Thoracic aorta (tissue), 2 donors: ENCODE results near the gene SDSL. TPM values are rescaled to one million over a fixed set of nuclear protein-coding genes. Genes with fewer than 3 reads are reported as not detected.
A peak's percentile ranks its signal among the peaks of the same experiment; 100 is the strongest.

Experiments
- ATAC-seq: fragments of 150-250 bp; one replicate; pipeline ENCODE4 v1.8.0; 2017; ENCODE audit warnings: low read depth; ENCODE audit not compliant: insufficient number of reproducible peaks, low FRiP score
- DNase-seq: peaks from one replicate; pipeline ENCODE4 v3.0.0-alpha.2; 2020; ENCODE audit warnings: low spot score
- H3K27ac ChIP-seq, 2 donors: fragments of 200-600 bp; sonication (generic); 1 replicate in 1 of 2; 2 replicates in 1 of 2; pipeline ENCODE4 v1.5.1; 2016; ENCODE audit warnings: mild to moderate bottlenecking in 2 of 2, moderate library complexity in 2 of 2
- H3K27me3 ChIP-seq: fragments of 200-600 bp; sonication (generic); replicated peaks from 2 replicates; pipeline ENCODE4 v1.6.0; 2016; ENCODE audit warnings: mild to moderate bottlenecking; ENCODE audit not compliant: insufficient read depth
- H3K36me3 ChIP-seq: fragments of 200-600 bp; sonication (generic); one replicate; pipeline ENCODE4 v1.5.1; 2016
- H3K4me1 ChIP-seq, 2 donors: fragments of 200-600 bp; sonication (generic); 1 replicate in 1 of 2; 2 replicates in 1 of 2; pipeline versions ENCODE4 v1.5.1 to v1.6.0; 2016; ENCODE audit warnings: low read depth in 2 of 2, mild to moderate bottlenecking in 1 of 2; ENCODE audit not compliant: control insufficient read depth in 1 of 2
- H3K4me3 ChIP-seq: fragments of 200-600 bp; sonication (generic); 2 replicates; pipeline ENCODE4 v1.5.1; 2016; ENCODE audit warnings: mild to moderate bottlenecking
- H3K9me3 ChIP-seq: fragments of 200-600 bp; sonication (generic); 2 replicates; pipeline ENCODE4 v1.5.1; 2016
- CTCF ChIP-seq: fragments of 200-600 bp; sonication (generic); IDR thresholded peaks from one replicate; pipeline ENCODE4 v1.5.1; 2019; ENCODE audit warnings: antibody characterized with exemption
- total RNA-seq, 2 donors: library from RNA; depleted of rRNA; stranded (reverse); fragments of >200 nt; gene quantifications; one replicate each; pipeline versions ENCODE4 v1.1.0 to v1.2.3, GENCODE V29; 2016

Gene SDSL
- total RNA-seq, 2 donors from 2014 or later, result 3.5 to 9.0 TPM

DNA sequence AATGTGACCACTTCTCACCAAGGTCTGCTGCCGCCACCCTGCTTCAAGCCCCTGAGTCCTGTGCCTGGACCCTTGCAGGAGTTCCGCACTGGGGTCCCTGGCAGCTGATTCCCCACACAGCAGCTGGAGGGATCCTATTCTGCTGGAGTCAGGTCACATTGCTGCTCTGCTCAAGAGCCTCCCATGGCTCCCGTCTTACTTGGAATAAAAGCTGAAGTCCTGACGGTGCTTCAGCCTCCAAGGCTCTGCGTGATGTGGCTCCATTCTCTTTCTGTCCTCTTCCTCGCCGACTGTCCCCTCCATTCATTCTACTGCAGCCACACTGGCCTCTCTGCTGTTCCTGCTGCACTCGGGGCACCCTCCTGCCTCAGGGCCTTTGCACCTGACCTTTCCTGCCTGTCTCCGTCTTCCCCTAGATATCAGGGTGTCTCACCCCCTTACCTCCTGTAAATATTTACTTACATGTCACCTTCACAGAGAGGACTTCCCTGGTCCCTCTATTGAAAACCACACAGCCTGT, 7.6 kb upstream of the SDSL start:
- no peaks in the 10 kb centered on the region for H3K4me1 ChIP-seq
- H3K9me3 ChIP-seq, result no peaks in the 10 kb centered on the region
- H3K27me3 ChIP-seq, result no peaks in the 10 kb centered on the region
- no peaks in the 10 kb centered on the region for H3K36me3 ChIP-seq
- H3K4me3 ChIP-seq, result no peak overlapping the region
- no peak for TF ChIP-seq CTCF
- no peak overlapping the region for H3K27ac ChIP-seq
- ATAC-seq (no peak), DNase-seq (no peak)

GRCh38 chr12:113416091-113416754, 6.0 kb upstream of the SDSL start:
- H3K4me1 ChIP-seq, result no peaks in the 10 kb centered on the region
- H3K4me3 ChIP-seq, result no peak overlapping the region
- no peaks in the 10 kb centered on the region for H3K9me3 ChIP-seq
- ATAC-seq (peak; percentile 14), DNase-seq (no peak)
- no peak overlapping the region for H3K27ac ChIP-seq
- TF ChIP-seq CTCF, result no peak
- H3K36me3 ChIP-seq, result no peaks in the 10 kb centered on the region
- H3K27me3 ChIP-seq, result no peaks in the 10 kb centered on the region

- DNase-seq (no peak), ATAC-seq (no peak)
- H3K27ac ChIP-seq, result no peak overlapping the region
- H3K4me3 ChIP-seq, result no peak overlapping the region
- no peaks in the 10 kb centered on the region for H3K9me3 ChIP-seq
- H3K4me1 ChIP-seq, result peaks cover 5 to 12% of the 10 kb centered on the region in 2 donors
- no peaks in the 10 kb centered on the region for H3K27me3 ChIP-seq
- H3K36me3 ChIP-seq, result no peaks in the 10 kb centered on the region
- no peak for TF ChIP-seq CTCF
These were observed 3.8 kb upstream of the SDSL start for GRCh38 chr12:113418213-113418879.

GRCh38 chr12:113420996-113421595, 1.1 kb upstream of the SDSL start:
- Histone ChIP-seq H3K9me3 (no peaks in the 10 kb centered on the region), H3K27me3 (no peaks in the 10 kb centered on the region), H3K4me3 (no peak overlapping the region), H3K4me1 (peaks cover 5 to 12% of the 10 kb centered on the region in 2 donors), H3K27ac (no peak overlapping the region), H3K36me3 (no peaks in the 10 kb centered on the region)
- TF ChIP-seq CTCF, result no peak
- DNase-seq (no peak), ATAC-seq (no peak)
